GM21515 (cell line): ENCODE results near the gene MRPL14.
"Not testable (repeated sequence)": the region's sequence is repeated elsewhere in the genome, so short reads cannot be mapped to it uniquely, and the experiment has no call there.

Source experiments
- ATAC-seq: cut with Tn5 transposase; IDR thresholded peaks from one replicate; pipeline ENCODE4 v1.9.1; 2021; ENCODE audit not compliant: unreplicated experiment

MRPL14 gene

DNA sequence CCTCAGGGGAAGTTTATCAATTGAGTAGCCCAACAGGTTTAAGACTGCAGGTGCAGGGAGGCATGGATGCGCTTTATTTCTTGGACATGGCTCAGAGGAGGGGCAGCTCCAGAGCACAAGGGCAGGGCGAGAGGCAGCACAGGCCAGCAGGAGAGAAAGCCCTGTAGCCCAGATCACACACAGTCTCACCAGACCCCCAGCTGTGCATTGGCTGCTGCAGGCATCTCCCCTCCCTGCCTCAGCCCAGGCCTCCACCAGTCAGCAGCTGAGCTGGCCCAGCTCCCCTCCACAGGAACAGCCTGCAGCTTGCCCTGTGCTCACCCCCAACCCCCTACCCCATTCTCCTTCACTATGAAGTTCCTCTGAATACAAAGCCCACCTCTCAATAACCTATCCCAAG, 24.7 kb downstream of the MRPL14 start:
- ATAC-seq = no peak

DNA sequence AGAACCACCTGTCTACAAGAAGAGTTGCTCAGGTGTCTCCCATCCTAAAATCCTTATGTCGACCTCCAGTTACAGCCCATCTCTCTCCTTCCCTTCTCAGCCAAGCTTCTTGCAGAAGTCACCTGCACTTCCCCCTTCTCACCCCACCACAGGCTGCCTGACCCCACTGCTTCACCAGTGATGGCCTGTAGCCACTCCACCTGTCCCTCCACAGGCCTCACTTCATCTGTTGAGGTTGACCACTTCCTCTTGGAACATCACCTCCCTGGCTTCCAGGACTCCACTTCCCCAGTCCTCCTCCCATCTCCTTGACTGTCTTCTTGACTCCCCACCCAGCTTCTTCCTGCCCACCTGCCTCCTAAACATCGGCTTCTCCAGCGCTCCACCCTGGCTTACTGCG, 25.4 kb downstream of the MRPL14 start:
- ATAC-seq = no peak

DNA sequence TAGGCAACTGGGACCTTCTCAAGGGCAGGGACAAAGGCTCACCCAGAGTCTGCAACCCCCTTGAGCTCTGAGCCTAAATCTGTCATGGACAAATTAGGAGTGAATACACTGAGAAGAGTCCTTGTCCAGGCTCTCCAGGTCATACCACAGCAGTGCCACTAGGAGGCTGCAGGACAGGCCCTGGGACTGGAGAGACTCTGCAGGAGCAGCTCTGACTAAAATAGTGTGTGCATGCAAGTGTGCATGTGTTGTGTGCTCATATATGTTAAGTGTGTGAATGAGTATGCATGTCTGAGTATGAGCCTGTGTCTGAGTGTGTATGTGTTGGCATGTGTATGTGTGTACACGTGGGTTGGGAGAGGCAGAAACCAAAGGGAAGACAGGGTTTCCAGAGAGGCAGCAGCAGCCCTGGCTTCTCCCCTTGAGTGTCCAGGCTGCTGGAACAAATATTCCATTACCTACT, 27.1 kb downstream of the MRPL14 start:
- no peak for ATAC-seq

DNA sequence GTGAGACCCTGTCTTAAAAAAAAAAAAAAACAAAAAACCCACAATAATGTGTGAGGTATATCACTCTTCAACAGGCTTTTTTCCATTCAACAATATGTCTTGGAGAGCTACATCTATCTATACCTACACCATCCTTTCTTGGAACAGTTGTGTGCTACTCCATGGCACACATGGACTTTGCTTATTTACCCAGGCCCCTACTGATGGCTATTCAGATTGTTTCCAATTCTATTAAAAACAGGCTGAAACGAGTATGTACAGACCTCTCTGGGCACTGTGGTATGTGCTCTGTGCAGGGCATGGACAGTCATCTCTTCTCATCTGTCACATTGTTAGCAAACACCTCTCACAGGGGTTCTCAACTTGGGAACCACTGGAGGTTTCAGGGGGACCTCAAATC, 28.1 kb downstream of the MRPL14 start:
- no peak for ATAC-seq

DNA sequence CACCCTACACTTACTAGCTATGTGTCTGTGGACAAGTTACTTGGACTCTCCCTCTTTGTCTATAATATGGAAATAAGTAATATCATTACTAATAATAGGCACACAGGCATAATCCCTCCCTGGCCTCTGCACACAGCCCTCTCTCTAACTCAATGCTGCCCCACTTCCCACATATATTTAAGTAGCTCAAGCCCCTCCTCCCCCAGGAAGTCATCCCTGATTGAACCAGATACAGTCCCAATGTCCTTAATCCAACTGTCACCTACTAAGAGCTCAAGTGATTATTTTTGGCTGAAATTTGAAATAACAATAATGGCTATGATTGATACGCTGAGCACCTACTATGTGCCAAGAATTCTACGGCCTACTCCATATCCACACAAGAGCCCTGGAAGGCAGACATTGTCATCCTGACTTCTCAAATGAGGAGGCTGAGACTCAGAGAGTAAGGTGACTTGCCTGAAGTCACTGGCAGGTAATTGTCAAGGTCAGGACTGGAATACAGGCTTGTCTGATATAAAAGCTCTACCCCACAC, 29.4 kb downstream of the MRPL14 start:
- ATAC-seq = no peak

DNA sequence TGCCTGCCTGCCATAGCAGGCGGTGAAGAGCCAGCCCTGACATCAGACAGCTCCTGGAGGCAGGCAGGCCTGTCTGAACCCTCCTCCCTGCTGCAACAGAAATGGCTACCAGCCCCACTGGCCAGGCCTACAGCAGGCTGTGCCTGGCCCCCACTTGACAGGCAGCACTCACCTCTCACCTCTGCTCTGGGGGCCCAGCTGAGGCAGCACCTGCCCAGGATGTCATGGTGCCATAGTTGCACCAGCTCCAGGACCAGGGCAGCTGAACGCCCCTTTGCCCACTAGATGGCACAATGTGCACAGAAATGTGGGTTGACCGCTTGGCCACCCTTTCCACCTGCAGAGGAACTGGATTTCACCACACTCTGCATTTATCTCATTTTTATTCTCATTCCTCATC, 30.6 kb downstream of the MRPL14 start:
- ATAC-seq = no peak

DNA sequence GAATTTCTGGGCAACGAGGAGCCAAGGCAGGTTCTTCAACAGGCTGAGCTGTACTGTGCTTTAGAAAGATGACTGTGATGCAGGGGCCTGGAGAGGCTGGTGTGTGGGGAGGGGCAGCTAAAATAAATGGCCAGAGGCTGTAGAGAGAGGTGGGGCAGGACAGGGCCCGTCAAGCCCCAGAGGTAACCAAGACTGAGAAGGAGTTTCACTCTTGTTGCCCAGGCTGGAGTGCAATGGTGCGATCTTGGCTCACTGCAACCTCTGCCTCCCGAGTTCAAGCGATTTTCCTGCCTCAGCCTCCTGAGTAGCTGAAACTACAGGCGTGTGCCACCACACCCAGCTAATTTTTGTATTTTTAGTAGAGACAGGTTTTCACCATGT, 32.0 kb downstream of the MRPL14 start:
- ATAC-seq = not testable (repeated sequence)

DNA sequence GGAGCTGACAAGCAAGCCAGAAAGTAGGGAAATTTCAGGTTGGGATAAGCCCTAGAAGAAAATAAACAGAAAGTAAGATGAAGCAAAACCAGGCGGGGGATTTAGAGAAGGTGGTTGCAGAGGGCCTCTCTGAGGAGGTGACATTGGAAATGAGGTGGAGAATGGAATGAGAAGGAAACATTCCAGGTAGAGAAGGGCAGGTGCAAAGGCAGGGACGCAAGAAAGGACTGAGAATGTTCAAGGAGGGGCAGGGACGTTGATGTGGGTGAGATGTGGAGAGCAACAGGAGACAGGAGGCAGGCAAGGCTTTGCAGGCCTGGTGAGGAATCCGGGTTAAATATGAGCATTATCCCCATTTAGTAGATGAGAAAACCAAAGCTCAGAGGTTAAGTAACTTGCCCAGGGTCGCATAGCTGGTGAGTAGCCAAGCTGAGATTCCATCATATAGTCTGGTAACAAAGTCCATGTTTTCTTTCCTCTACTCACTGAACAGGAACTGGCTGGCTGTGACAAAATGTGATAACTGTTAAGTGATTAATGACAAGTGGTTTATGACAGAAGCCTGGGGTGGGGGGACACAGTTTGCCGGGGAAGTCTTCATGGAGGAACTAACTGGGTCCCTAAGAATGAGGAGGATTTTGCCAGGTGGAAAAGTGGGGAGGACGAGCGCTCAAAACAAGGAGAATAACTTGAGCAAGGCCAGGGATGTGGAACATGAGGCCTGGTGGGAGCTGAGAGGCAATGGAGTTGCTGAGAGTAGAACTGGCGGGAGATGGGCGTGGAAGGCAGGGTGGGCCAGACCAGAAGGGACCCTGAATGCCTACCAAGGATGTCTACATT, 32.6 kb downstream of the MRPL14 start:
- no peak for ATAC-seq

DNA sequence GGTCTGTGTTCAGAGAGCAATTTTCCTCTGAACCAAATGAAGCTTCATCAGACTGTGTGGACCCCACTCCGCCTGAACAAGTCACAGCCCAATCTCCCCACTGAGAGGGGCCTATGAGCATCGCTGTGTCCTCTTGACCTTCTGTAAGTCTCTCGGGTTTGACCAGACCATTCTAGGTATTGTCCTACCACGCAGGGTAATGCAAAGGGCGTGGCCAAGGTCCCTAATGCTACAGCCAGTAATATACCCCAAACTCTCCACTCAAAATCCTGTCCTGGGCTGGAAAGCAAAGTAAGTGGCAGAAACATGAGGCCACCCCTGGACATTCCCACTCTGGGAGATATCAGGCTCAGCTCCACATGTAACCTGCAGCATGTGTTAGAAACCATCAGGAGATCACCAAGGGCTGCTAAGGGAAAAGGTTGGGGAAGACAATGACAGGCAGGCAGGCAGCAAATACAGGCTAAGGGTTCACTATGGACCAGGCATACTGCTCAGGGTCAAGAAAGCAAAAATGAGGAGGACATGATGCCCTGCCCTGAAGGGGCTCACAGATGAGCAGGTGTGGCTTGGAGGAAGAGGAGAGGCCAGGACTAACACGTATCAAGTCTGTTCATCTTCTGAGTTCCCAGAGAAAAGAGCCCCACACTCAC, 33.4 kb downstream of the MRPL14 start:
- ATAC-seq = no peak

DNA sequence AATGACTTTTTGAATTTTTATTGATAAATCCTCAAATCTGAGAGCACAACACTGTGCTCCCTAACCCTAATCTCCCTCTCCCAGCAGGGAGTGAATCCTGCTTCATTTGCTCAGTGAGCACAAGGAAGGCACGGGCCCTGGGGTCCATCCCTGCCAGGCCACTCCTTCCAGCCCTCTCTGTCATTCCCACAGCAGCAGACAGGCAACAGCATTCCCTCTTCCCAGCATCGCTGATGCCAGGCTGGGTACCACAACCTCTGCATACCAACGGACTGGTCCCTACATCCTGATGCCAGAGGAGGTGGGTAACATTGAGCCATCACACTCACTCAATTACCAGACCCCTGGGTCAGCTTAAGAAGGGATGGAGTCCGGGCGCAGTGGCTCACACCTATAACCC, 34.2 kb downstream of the MRPL14 start:
- no peak for ATAC-seq

DNA sequence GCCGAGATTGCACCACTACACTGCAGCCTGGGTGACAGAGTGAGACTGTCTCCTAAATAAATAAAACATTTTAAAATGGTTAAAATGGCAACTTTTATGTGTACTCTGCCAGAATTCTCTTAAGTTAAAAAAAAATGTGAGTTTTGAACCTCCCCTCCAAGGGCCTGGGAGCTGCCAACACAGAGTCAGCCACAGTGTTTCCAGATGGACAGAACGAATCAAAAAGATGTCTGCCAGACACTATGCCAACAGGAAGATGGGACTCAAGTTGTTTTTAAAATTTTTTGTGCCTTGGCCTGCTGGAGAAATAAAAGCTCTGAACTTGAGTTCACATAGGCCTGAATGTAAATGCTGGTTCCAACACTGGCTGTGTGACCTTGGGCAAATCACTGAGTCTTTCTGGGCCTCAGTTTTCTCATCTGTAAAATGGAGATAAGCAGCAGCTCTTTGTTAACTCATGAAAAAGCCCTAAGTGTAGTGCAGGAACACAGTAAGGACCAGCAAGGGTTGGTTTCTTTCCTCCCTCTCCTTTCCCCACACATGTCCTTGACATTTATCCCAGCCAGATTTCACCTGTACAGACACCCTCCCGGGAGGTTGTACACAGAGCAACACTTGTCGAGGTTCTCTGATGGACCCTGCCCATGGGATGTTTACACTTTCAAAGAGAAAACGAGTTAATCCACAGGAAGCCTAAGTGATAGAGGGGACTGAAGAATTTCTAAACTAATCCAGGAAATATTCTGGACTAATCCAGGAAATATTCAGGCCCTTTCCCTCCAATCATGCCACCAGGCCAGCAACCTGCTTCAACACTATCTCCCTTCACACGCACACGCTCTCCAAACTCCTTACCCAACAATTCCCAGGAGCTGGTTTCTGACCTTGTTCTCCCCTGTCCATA, 35.0 kb downstream of the MRPL14 start:
- no peak for ATAC-seq

DNA sequence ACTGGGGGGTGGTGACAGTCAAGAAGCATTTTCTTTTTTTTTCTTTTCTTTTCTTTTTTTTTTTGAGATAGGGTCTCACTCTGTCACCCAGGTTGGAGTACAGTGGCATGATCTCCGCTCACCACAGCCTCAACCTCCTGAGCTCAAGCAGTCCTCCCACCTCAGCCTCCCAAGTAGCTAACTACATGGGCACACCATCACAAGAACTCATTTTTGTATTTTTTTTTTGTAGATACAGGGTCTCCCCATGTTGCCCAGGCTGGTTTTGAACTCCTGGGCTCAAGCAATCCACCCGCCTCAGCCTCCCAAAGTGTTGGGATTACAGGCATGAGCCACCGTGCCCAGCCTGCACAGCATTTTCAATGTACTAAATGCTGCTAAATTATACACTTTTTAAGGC, 35.9 kb downstream of the MRPL14 start:
- not testable (repeated sequence) for ATAC-seq

DNA sequence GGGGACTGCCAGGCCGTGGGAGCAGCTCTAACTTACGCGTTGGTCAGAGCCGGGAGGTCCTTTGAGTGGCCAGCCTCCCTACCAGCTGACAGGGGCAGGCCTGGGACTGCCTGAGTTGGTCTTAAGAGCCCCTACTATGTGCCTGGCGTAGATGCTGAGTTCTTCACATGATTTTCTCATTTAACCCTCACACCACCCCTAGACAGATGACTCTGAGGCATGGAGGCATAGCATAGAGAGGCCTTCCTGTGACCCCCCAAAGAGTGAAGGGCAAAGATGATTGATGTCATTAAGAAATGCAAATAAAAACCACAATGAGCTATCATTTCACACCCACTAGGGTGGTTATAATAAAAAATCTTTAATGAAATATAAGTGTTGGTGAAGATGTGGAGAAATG, 36.8 kb downstream of the MRPL14 start:
- ATAC-seq = no peak

DNA sequence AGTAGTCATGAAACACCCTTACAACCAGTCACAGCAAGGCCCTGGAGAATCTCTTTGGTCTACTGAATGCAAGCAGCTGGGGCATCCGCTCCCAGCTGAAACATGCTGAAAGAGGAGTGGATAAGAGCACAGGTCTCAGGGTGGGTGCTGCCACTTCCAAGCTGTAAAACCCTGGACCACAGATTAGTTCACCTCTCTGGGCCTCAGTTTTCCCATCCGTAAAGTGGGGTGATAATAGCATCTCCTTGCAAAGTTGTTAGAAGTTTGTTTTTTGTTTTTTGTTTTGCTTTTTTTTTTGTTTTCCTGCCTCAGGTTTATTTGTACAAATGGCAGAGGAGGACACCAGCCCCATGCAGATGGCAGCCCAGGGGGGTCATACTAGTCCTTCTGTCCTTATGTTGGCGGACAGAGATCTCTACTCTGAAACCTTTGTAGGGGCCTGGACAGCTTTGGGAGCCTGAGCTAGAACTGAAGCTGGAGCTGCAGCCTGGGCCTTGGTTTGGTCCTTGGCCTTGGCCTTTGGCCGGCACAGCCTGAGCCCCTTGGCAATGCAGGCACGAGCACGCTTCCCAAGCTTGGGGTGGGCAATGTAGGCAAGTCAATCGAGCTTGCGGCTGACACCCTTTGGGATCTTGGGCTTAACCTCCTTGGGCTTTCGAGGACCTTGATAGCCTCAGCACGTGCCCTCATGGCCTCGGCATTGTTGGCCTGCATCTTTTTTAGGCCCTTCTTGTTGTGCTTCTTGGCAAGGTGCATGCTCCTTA, 38.2 kb downstream of the MRPL14 start:
- ATAC-seq = no peak

DNA sequence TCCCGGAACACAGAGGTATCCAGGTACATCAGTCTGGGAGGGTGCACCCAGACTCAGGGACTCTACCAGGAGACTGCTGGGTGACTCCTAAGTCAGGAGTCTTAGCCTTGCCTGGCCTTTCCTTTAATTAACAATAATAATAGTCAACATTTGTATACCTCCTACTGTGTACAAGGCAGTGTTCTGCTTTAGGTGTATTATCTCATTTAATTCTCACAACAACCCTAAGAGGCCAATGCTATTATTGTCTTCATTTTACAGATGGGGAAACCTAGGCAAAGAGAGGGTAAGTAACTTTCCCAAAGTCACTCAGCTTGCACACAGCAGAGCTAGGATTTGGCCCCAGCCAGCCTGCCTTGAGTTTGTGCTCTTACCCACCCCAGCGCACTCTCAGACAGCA, 39.6 kb downstream of the MRPL14 start:
- ATAC-seq = no peak

DNA sequence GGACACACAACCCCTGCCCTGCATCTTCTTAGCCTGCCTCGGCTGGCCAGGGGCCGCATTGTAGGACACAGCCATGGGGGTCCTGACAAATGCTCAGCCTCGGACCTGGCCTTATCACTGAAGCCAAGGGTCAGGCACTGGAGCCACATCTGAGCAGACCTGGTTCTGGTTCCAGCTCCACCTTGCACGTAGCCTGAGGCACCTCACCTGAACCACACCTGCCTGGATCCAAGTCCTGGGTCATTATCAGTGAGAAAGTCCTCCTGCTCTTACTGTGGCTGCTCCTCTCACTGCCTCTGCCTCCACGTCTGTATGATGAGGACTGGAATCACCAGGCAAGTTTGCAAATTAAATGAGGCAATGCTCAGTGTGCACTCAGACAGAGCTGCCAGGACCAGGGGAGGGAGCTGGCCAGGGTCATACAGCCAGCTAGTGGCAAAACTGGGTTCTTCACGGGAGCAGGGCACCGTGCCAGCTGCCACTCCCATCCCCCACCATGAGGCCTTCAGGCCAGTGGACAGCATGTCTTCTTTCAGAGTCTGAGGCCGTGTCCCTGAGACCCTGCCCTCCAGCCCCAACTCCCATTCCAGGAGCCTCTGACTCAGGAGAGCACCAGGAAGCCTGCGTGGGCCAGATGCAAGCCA, 40.2 kb downstream of the MRPL14 start:
- no peak for ATAC-seq

DNA sequence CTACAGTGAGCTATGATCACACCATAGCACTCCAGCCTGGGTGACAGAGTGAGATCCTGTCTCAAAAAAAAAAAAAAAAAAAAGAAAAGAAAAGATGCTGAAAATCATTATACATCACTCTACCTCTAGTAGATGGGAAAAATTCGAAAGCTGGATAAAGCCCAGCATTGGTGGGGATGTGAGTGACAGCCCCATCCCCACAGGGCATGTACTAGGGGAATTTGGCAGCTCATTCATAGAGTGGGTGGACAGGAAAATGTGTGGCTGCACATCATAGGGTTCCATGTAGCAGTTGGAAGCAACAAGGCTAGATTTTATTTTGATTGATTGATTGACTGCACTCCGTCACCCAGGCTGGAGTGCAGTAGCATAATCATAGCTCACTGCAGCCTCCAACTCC, 42.0 kb downstream of the MRPL14 start:
- ATAC-seq = no peak

DNA sequence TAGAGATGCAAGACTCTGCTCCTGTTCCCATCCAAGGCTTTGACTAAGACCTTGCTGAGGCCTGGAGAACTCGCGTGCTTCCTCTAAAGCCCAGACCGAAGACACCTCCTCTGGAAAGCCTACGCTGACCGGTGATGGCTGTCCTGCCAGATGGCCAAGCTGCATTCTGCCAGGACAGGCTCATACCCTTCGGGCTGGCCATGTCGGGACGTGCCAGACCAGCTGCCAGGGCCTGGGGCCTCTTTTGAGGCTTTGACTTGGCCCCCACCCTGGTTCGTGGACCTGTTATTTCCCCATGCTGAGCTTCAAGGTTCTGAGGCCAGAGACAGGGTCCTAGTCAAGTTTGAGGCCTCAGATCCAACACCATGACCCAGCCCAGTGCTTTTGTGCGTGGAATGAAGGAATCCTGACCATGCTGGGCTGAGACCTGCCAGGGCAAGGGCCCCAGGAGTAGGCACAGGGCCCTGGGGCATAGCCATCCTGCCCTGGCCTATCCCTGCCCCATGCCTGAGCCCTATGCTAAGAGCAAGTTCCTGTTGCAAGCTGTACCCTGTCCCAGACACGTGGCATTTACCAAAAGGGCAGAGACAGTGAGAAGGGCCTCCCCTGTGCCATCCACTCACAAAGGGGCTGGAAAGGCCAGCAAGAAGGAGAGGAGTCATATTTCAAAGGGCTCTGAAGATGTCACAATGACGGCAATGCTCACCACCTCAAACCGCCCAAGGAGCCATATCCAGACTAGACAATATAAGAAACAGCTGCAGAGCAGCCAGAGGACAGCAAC, 42.8 kb downstream of the MRPL14 start:
- no peak for ATAC-seq

DNA sequence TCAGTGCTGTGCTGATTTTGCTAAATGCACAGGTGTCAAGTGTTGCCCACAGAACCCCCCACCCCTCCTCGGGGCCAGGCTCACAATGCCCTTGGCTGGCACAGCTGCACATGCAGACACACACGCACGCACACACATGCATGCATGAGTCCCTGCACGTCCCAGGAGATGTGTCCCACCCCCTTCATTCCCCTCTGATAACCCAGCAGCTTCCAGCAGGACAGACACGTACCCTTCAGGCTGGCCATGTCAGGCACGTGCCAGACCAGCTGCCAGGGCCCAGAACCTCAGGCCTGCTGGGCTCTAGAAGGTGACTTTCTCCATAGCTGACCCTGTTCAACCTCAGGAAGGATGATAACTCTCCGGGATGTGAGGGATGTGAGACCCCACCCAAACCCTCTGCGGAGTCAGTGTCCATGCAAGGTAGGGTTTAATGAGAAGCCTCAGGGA, 44.4 kb downstream of the MRPL14 start:
- no peak for ATAC-seq
